ENCODE data around the gene CACNA1S.

The CACNA1S gene

GRCh38 chr1:201111672-201112071, 554 bp downstream of the CACNA1S start:
- TF ChIP-seq CTCF (IDR thresholded peaks at IDR 0.05; ENCODE audit: insufficient read depth, low read depth, low read length, missing control alignments), result no peak
- H3K4me3 ChIP-seq (ENCODE audit: low read length), result no peak overlapping the region
- DNase-seq (ENCODE audit: low read depth), result no peak

- H3K4me3 ChIP-seq (ENCODE audit: low read length), result no peak overlapping the region
These were observed 1.1 kb downstream of the CACNA1S start for GRCh38 chr1:201111156-201111555.

GRCh38 chr1:201110616-201111015, 1.6 kb downstream of the CACNA1S start:
- no peak for DNase-seq (ENCODE audit: low read depth)
- TF ChIP-seq CTCF (IDR thresholded peaks at IDR 0.05; ENCODE audit: insufficient read depth, low read depth, low read length, missing control alignments), result no peak
- no peak overlapping the region for H3K4me3 ChIP-seq (ENCODE audit: low read length)

More at GRCh38 chr1:201111156-201111555, 1.1 kb downstream of the CACNA1S start:
- DNase-seq (ENCODE audit: low read depth), result no peak
- TF ChIP-seq CTCF (IDR thresholded peaks at IDR 0.05; ENCODE audit: insufficient read depth, low read depth, low read length, missing control alignments), result no peak

GRCh38 chr1:201110138-201110537, 2.1 kb downstream of the CACNA1S start:
- H3K4me3 ChIP-seq (ENCODE audit: low read length), result no peak overlapping the region
- no peak for TF ChIP-seq CTCF (IDR thresholded peaks at IDR 0.05; ENCODE audit: insufficient read depth, low read depth, low read length, missing control alignments)
- DNase-seq (ENCODE audit: low read depth), result no peak

- no peak for TF ChIP-seq CTCF (IDR thresholded peaks at IDR 0.05; ENCODE audit: insufficient read depth, low read depth, low read length, missing control alignments)
- DNase-seq (ENCODE audit: low read depth), result no peak
- no peak overlapping the region for H3K4me3 ChIP-seq (ENCODE audit: low read length)
These were observed 2.6 kb downstream of the CACNA1S start for GRCh38 chr1:201109651-201110050.

GRCh38 chr1:201108614-201109013, 3.6 kb downstream of the CACNA1S start:
- H3K4me3 ChIP-seq (ENCODE audit: low read length), result no peak overlapping the region
- no peak for TF ChIP-seq CTCF (IDR thresholded peaks at IDR 0.05; ENCODE audit: insufficient read depth, low read depth, low read length, missing control alignments)
- no peak for DNase-seq (ENCODE audit: low read depth)

- no peak overlapping the region for H3K4me3 ChIP-seq (ENCODE audit: low read length)
- no peak for TF ChIP-seq CTCF (IDR thresholded peaks at IDR 0.05; ENCODE audit: insufficient read depth, low read depth, low read length, missing control alignments)
- DNase-seq (ENCODE audit: low read depth), result no peak
These were observed 6.5 kb downstream of the CACNA1S start for GRCh38 chr1:201105688-201106087.
